Measurements from ENCODE around the gene MFSD11. TPM values are rescaled to one million over a fixed set of nuclear protein-coding genes. Genes with fewer than 3 reads are reported as not detected.

The MFSD11 gene
- total and polyA plus RNA-seq, 2 of the 8 experiments (the other 6 are each of a cell fraction or from before 2014, with no cell fraction given): 17.7 to 19.8 TPM

- TF ChIP-seq, protein P1, sequence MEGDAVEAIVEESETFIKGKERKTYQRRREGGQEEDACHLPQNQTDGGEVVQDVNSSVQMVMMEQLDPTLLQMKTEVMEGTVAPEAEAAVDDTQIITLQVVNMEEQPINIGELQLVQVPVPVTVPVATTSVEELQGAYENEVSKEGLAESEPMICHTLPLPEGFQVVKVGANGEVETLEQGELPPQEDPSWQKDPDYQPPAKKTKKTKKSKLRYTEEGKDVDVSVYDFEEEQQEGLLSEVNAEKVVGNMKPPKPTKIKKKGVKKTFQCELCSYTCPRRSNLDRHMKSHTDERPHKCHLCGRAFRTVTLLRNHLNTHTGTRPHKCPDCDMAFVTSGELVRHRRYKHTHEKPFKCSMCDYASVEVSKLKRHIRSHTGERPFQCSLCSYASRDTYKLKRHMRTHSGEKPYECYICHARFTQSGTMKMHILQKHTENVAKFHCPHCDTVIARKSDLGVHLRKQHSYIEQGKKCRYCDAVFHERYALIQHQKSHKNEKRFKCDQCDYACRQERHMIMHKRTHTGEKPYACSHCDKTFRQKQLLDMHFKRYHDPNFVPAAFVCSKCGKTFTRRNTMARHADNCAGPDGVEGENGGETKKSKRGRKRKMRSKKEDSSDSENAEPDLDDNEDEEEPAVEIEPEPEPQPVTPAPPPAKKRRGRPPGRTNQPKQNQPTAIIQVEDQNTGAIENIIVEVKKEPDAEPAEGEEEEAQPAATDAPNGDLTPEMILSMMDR (IDR thresholded peaks at IDR 0.05; ENCODE audit: control extremely low read depth in 1 of 3, insufficient read depth in 1 of 3, low read depth in 1 of 3, low read length in 3 of 3): no peak
- no peak for TF ChIP-seq ZNF274 (IDR thresholded peaks at IDR 0.05; ENCODE audit: borderline replicate concordance, extremely low read depth, low read length)
- TF ChIP-seq SP4 (IDR thresholded peaks at IDR 0.05; ENCODE audit: low read length): no peak
- TF ChIP-seq CHD1 (IDR thresholded peaks at IDR 0.05; ENCODE audit: low read depth, low read length): no peak
- TF ChIP-seq CREB1 (IDR thresholded peaks at IDR 0.05): no peak
- no peak for TF ChIP-seq JUND (IDR thresholded peaks at IDR 0.05; ENCODE audit: low read length)
- TF ChIP-seq KDM4A (IDR thresholded peaks at IDR 0.05; ENCODE audit: low read depth, low read length, severe bottlenecking): no peak
These were observed 2.6 kb downstream of the MFSD11 start (continued) for GRCh38 chr17:76740329-76741118.
